ENCODE measurements around the gene SHB.

The SHB gene

GRCh38 chr9:38004809-38005560 is 64.0 kb downstream of the SHB start:
- no peak for DNase-seq

GRCh38 chr9:38003946-38004808 is 64.8 kb downstream of the SHB start:
- DNase-seq: no peak

GRCh38 chr9:38003230-38003629 is 65.8 kb downstream of the SHB start:
- DNase-seq: no peak

- DNase-seq: no peak
Observed at GRCh38 chr9:38001430-38001829, 67.6 kb downstream of the SHB start.

- DNase-seq: no peak
Observed at GRCh38 chr9:38000735-38001134, 68.3 kb downstream of the SHB start.

GRCh38 chr9:38000332-38000731 is 68.7 kb downstream of the SHB start:
- DNase-seq: no peak

GRCh38 chr9:37999588-38000189 is 69.3 kb downstream of the SHB start:
- no peak for DNase-seq

GRCh38 chr9:37998881-37999587 is 70.0 kb downstream of the SHB start:
- no peak for DNase-seq

- DNase-seq: no peak
Observed at GRCh38 chr9:37997636-37998374, 71.2 kb downstream of the SHB start.

- no peak for DNase-seq
Observed at GRCh38 chr9:37996819-37997217, 72.2 kb downstream of the SHB start.

GRCh38 chr9:37995961-37996818 is 72.8 kb downstream of the SHB start:
- DNase-seq: no peak

- no peak for DNase-seq
Observed at GRCh38 chr9:37995348-37995737, 73.7 kb downstream of the SHB start.

- no peak for DNase-seq
Observed at GRCh38 chr9:37994639-37995347, 74.2 kb downstream of the SHB start.

- no peak for DNase-seq
Observed at GRCh38 chr9:37992924-37993349, 76.1 kb downstream of the SHB start.

GRCh38 chr9:37990404-37991015 is 78.5 kb downstream of the SHB start:
- no peak for DNase-seq

- DNase-seq: no peak
Observed at GRCh38 chr9:37989701-37990100, 79.3 kb downstream of the SHB start.

GRCh38 chr9:37988602-37989001 is 80.4 kb downstream of the SHB start:
- no peak for DNase-seq

GRCh38 chr9:37988041-37988440 is 81.0 kb downstream of the SHB start:
- no peak for DNase-seq

GRCh38 chr9:37987467-37987981 is 81.5 kb downstream of the SHB start:
- DNase-seq: no peak

GRCh38 chr9:37986771-37987258 is 82.2 kb downstream of the SHB start:
- DNase-seq: no peak

All from activated effector memory CD4-positive, alpha-beta T cell treated with anti-CD3 and anti-CD28 coated beads, Interleukin-2, amount 50 U/mL, for 16 hours (primary cell).